B cell (primary cell): ENCODE data around the gene ULK1. TPM values are rescaled to one million over a fixed set of nuclear protein-coding genes. Genes with fewer than 3 reads are reported as not detected.

Source experiments
- ATAC-seq: fragments of 200-7000 bp; cut with Tn5 transposase; one replicate; pipeline ENCODE4 v1.10.0; 2021; ENCODE audit warnings: low read depth, mild to moderate bottlenecking, moderate number of reproducible peaks, moderate library complexity
- CTCF ChIA-PET: fragments of 350-600 bp; sonication (Branson Sonifier 250); formaldehyde crosslinking; loops from one replicate; lab custom pipeline; 2021; ENCODE audit warnings: antibody characterized with exemption, inconsistent platforms; lab: Charles Lee
- POLR2A ChIA-PET: fragments of 350-600 bp; sonication (Branson Sonifier 250); formaldehyde crosslinking; loops from one replicate; lab custom pipeline; 2021; ENCODE audit warnings: antibody characterized with exemption; lab: Charles Lee
- DNase-seq: peaks from one replicate; pipeline ENCODE4 v3.0.0; 2013
- H2AFZ ChIP-seq: 2 replicates; pipeline ENCODE4 v1.6.1; 2012; ENCODE audit warnings: mild to moderate bottlenecking, low read depth, low read length; ENCODE audit not compliant: insufficient read depth, poor library complexity, severe bottlenecking
- H3K27ac ChIP-seq, 2 donors: 1 replicate in 1 of 2; 2 replicates in 1 of 2; pipeline ENCODE4 v1.5.1; 2012 to 2013; ENCODE audit warnings: low read length in 2 of 2, mild to moderate bottlenecking in 2 of 2, moderate library complexity in 1 of 2
- H3K27me3 ChIP-seq, 4 experiments: fragments of 200-600 bp in 1 of 4; sonication (generic) in 1 of 4; replicated peaks in 1 of 4; 1 replicate in 2 of 4; 2 replicates in 2 of 4; pipeline versions ENCODE4 v1.6.1 to v1.7.0; 2013 to 2016; ENCODE audit warnings: low read length in 3 of 4, mild to moderate bottlenecking in 2 of 4, mixed read lengths in 1 of 4, moderate library complexity in 1 of 4; ENCODE audit not compliant: insufficient read depth in 4 of 4, control insufficient read depth in 3 of 4; ENCODE audit errors: control extremely low read depth in 1 of 4
- H3K36me3 ChIP-seq, 2 experiments: replicated peaks in 1 of 2; 1 replicate in 1 of 2; 2 replicates in 1 of 2; pipeline versions ENCODE4 v1.6.1 to v1.7.1; 2013; ENCODE audit warnings: low read length in 1 of 2; ENCODE audit not compliant: insufficient read depth in 2 of 2, control insufficient read depth in 1 of 2; ENCODE audit errors: control extremely low read depth in 1 of 2, extremely low read depth in 1 of 2
- H3K4me1 ChIP-seq, 2 donors: fragments of 200-600 bp in 1 of 2; sonication (generic) in 1 of 2; 1 replicate in 1 of 2; 2 replicates in 1 of 2; pipeline versions ENCODE4 v1.5.1 to v1.6.1; 2013 to 2017; ENCODE audit warnings: low read length in 2 of 2; ENCODE audit not compliant: control insufficient read depth in 2 of 2, insufficient read depth in 2 of 2
- H3K4me2 ChIP-seq: replicated peaks from 2 replicates; pipeline ENCODE3; 2012; ENCODE audit warnings: mild to moderate bottlenecking, low read depth, low read length; ENCODE audit not compliant: poor library complexity, severe bottlenecking
- H3K4me3 ChIP-seq, 5 experiments: fragments of 200-600 bp in 1 of 5; sonication (generic) in 1 of 5; 1 replicate in 3 of 5; 2 replicates in 2 of 5; pipeline versions ENCODE4 v1.5.1 to v1.7.0; 2011 to 2016; ENCODE audit warnings: low read length in 4 of 5, mild to moderate bottlenecking in 4 of 5, low read depth in 2 of 5, control low read depth in 1 of 5, moderate library complexity in 1 of 5; ENCODE audit not compliant: insufficient read depth in 1 of 5; ENCODE audit errors: control extremely low read depth in 1 of 5, extremely low read depth in 1 of 5
- H3K79me2 ChIP-seq: fragments of 200-600 bp; sonication (generic); one replicate; pipeline ENCODE4 v1.6.0; 2016; ENCODE audit warnings: low read length; ENCODE audit not compliant: control insufficient read depth, insufficient read depth
- H3K9ac ChIP-seq: fragments of 200-600 bp; sonication (generic); 2 replicates; pipeline ENCODE4 v1.6.1; 2017; ENCODE audit warnings: mild to moderate bottlenecking, low read length, moderate library complexity
- H3K9me3 ChIP-seq, 3 donors: one replicate each; pipeline versions ENCODE4 v1.6.1 to v1.7.1; 2013; ENCODE audit warnings: low read length in 2 of 3; ENCODE audit not compliant: control insufficient read depth in 2 of 3, insufficient read depth in 1 of 3; ENCODE audit errors: control extremely low read depth in 1 of 3
- H4K20me1 ChIP-seq: 2 replicates; pipeline ENCODE4 v1.6.0; 2012; ENCODE audit warnings: mild to moderate bottlenecking, low read length; ENCODE audit not compliant: insufficient read depth, control insufficient read depth, poor library complexity, severe bottlenecking
- H3K27ac Mint-ChIP-seq: one replicate; pipeline ENCODE4 v1.8.0; 2021; ENCODE audit warnings: mixed read lengths
- H3K27me3 Mint-ChIP-seq: one replicate; pipeline ENCODE4 v1.8.0; 2021; ENCODE audit warnings: mixed read lengths
- H3K4me1 Mint-ChIP-seq: one replicate; pipeline ENCODE4 v1.8.0; 2021; ENCODE audit warnings: mixed read lengths
- H3K4me3 Mint-ChIP-seq: one replicate; pipeline ENCODE4 v1.8.0; 2021; ENCODE audit warnings: mixed read lengths
- H3K9me3 Mint-ChIP-seq: one replicate; pipeline ENCODE4 v1.8.0; 2022; ENCODE audit warnings: mixed read lengths; ENCODE audit not compliant: insufficient read depth
- CTCF ChIP-seq: fragments of 200-600 bp; IDR thresholded peaks from one replicate; pipeline ENCODE4 v1.8.0; 2022; ENCODE audit warnings: antibody characterized with exemption, mild to moderate bottlenecking
- EZH2 ChIP-seq: IDR thresholded peaks from 2 replicates; pipeline ENCODE4 v1.6.1; 2012; ENCODE audit warnings: borderline replicate concordance, low read depth, mild to moderate bottlenecking, moderate library complexity, low read length; ENCODE audit not compliant: insufficient read depth, poor library complexity, severe bottlenecking
- WGBS: methylation state at CpG from one replicate; pipeline ENCODE4 v1.1.5; 2013; ENCODE audit warnings: missing lambda C conversion rate; ENCODE audit not compliant: insufficient coverage; 5-methylcytosine and 5-hydroxymethylcytosine counted together
- intact Hi-C: fragments of 100-400 bp; cut with micrococcal nuclease; formaldehyde crosslinking; loops from one replicate; pipeline ENCODE4 v1.10.0; 2022
- polyA plus RNA-seq: library from polyadenylated mRNA; depleted of rRNA; stranded (reverse); fragments of >200 nt; gene quantifications from 2 replicates; pipeline ENCODE4 v1.2.3, GENCODE V29; 2012
- total RNA-seq, 2 donors: library from RNA; stranded (reverse); fragments of 120-200 nt in 1 of 2; gene quantifications; 1 replicate in 1 of 2; 2 replicates in 1 of 2; pipeline versions ENCODE4 v1.2.3 to v1.2.4, GENCODE V29; 2013 to 2022

ULK1 gene
- total and polyA plus RNA-seq, 2 donors (not counting 1 experiment from before 2014, with no cell fraction given) = 38.9 to 59.5 TPM

GRCh38 chr12:131848753-131849152, 45.7 kb upstream of the ULK1 start:
- CTCF ChIA-PET = no interaction called here
- no peak for ATAC-seq

More at GRCh38 chr12:131848753-131849152, 45.7 kb upstream of the ULK1 start:
- Histone ChIP-seq H3K36me3 (peaks cover 0 to 14% of the 10 kb centered on the region in 2 experiments), H3K4me2 (no peak overlapping the region), H3K4me1 (peaks cover 15 to 18% of the 10 kb centered on the region in 2 donors), H3K79me2 (no peaks in the 10 kb centered on the region), H3K9me3 (no peaks in the 10 kb centered on the region), H3K27me3 (no peaks in the 10 kb centered on the region), H3K27ac (no peak overlapping the region), H4K20me1 (no peaks in the 10 kb centered on the region), H2AFZ (no peak overlapping the region), H3K4me3 (no peak overlapping the region), H3K9ac (no peak overlapping the region)
- Mint-ChIP-seq H3K9me3 (no peaks in the 10 kb centered on the region), H3K4me3 (no peak overlapping the region), H3K27me3 (no peaks in the 10 kb centered on the region), H3K4me1 (peaks cover 15% of the 10 kb centered on the region), H3K27ac (no peak overlapping the region)
- POLR2A ChIA-PET = no interaction called here
- WGBS = 89% methylated on average over 23 of the region's 24 CpGs
- intact Hi-C loops = no loop called here
- no peak for DNase-seq
- no peak for TF ChIP-seq EZH2
- TF ChIP-seq CTCF = no peak
